ENCODE results near the gene PLAAT2. TPM values are rescaled to one million over a fixed set of nuclear protein-coding genes. Genes with fewer than 3 reads are reported as not detected.
"Not testable (repeated sequence)": the region's sequence is repeated elsewhere in the genome, so short reads cannot be mapped to it uniquely, and the experiment has no call there.

PLAAT2 gene
- total RNA-seq, 1 donor from 2014 or later, result not detected

GRCh38 chr11:63609971-63610580 lies 46.9 kb upstream of the PLAAT2 start:
- Histone ChIP-seq H3K27ac (no peak overlapping the region), H3K9me3 (no peaks in the 10 kb centered on the region), H3K4me1 (peaks cover 32% of the 10 kb centered on the region), H3K27me3 (no peaks in the 10 kb centered on the region), H3K4me3 (no peak overlapping the region), H3K36me3 (no peaks in the 10 kb centered on the region)
- intact Hi-C loops (cut with DNase I), result loop anchor here (10.0 kb wide), 1 partner anchor 1305 kb away; the partner anchor contains the start of gene ATG2A
- no peak for DNase-seq (ENCODE audit: extremely low spot score in 2 of 2)
- no peak for TF ChIP-seq POLR2AphosphoS5 (IDR thresholded peaks at IDR 0.05; ENCODE audit: insufficient read depth in 1 of 2, low read depth in 1 of 2)
- TF ChIP-seq, protein P1, sequence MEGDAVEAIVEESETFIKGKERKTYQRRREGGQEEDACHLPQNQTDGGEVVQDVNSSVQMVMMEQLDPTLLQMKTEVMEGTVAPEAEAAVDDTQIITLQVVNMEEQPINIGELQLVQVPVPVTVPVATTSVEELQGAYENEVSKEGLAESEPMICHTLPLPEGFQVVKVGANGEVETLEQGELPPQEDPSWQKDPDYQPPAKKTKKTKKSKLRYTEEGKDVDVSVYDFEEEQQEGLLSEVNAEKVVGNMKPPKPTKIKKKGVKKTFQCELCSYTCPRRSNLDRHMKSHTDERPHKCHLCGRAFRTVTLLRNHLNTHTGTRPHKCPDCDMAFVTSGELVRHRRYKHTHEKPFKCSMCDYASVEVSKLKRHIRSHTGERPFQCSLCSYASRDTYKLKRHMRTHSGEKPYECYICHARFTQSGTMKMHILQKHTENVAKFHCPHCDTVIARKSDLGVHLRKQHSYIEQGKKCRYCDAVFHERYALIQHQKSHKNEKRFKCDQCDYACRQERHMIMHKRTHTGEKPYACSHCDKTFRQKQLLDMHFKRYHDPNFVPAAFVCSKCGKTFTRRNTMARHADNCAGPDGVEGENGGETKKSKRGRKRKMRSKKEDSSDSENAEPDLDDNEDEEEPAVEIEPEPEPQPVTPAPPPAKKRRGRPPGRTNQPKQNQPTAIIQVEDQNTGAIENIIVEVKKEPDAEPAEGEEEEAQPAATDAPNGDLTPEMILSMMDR (IDR thresholded peaks at IDR 0.05), result no peak

DNA sequence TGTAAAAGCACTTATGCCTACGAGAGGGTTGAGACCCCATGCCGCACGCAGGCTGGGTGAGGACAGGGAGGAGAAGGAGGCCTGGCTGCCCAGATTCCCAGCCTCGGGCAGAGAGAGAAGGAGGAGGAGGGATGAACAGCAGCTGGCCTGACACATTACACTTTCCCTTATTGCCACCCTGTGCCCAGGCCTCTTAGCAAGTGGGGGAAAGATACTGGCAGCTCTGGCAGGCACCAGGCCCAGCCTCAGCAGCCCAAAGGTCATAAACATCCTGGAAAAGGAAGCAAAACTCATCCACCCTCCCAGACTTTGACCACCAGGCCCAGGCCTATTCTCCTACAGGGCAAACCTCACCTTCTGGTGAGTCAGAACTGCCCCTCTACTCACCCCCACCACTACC lies 46.4 kb upstream of the PLAAT2 start:
- no peak for DNase-seq (ENCODE audit: extremely low spot score in 2 of 2)
- Histone ChIP-seq H3K27ac (no peak overlapping the region), H3K36me3 (no peaks in the 10 kb centered on the region), H3K9me3 (no peaks in the 10 kb centered on the region), H3K27me3 (no peaks in the 10 kb centered on the region), H3K4me1 (peaks cover 30% of the 10 kb centered on the region), H3K4me3 (no peak overlapping the region)
- TF ChIP-seq POLR2A (IDR thresholded peaks at IDR 0.05) (no peak), POLR2AphosphoS5 (IDR thresholded peaks at IDR 0.05; ENCODE audit: insufficient read depth in 1 of 2, low read depth in 1 of 2) (no peak)
- TF ChIP-seq, protein P1 (IDR thresholded peaks at IDR 0.05), result no peak
- intact Hi-C loops (cut with DNase I), result no loop called here

DNA sequence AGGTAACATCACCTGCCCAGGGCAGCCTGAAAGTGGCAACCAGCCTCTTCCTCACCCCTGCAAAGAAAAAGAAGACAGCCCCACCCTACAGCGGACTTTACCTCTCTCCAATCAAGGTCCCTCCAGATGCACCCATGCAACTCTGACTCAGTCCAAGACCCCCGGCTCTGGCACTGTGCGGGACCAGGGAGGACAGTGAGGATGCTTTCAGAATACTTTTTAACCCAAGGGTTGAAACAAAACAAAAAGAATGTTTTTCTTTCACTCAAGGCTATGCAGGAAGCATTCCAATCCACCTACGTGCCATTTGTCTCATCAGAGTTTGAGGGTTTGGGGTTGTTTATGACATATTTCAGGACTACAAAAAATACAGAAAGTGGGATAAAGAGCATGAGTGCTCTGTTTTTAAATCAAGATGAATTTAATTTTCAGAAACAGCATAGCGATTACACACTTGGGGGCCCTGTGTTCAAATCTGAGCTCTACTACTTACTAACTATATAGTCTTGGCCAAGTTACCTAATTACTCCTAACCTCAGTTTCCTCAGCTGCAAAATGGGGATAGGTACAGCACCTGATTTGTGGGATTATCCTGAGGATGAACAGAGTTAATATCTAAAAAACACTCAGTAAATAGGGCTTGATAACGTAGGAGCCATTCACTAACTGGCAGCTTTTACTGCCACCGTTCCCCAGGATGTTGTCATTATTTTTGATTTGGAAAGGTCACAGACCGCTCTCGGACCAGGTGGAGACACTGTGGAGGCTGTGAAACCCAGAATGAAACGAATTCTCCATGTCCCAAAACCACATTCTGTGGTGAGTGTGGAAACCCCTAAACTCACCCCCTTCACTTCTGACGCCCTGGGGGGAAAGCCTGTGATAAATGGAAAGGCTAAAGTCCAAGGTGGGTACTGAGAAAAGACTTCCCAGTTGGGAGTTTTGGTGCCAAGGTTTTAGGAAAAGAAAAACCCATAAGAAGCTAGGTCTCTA lies 45.5 kb upstream of the PLAAT2 start:
- H3K4me1 ChIP-seq, result peaks cover 23% of the 10 kb centered on the region
- DNase-seq (ENCODE audit: extremely low spot score in 2 of 2), result no peak
- H3K27me3 ChIP-seq, result no peaks in the 10 kb centered on the region
- intact Hi-C loops (cut with DNase I), result no loop called here
- H3K27ac ChIP-seq, result no peak overlapping the region
- no peaks in the 10 kb centered on the region for H3K9me3 ChIP-seq
- TF ChIP-seq, protein P1 (IDR thresholded peaks at IDR 0.05), result no peak
- no peak for TF ChIP-seq POLR2A (IDR thresholded peaks at IDR 0.05)
- TF ChIP-seq POLR2AphosphoS5 (IDR thresholded peaks at IDR 0.05; ENCODE audit: insufficient read depth in 1 of 2, low read depth in 1 of 2), result no peak
- no peaks in the 10 kb centered on the region for H3K36me3 ChIP-seq
- no peak overlapping the region for H3K4me3 ChIP-seq

- H3K9me3 ChIP-seq, result no peaks in the 10 kb centered on the region
- intact Hi-C loops (cut with DNase I), result no loop called here
- no peak overlapping the region for H3K27ac ChIP-seq
- no peaks in the 10 kb centered on the region for H3K4me1 ChIP-seq
- TF ChIP-seq POLR2AphosphoS5 (IDR thresholded peaks at IDR 0.05; ENCODE audit: insufficient read depth in 1 of 2, low read depth in 1 of 2) (no peak), POLR2A (IDR thresholded peaks at IDR 0.05) (no peak)
- TF ChIP-seq, protein P1 (IDR thresholded peaks at IDR 0.05), result no peak
- H3K4me3 ChIP-seq, result no peak overlapping the region
- DNase-seq (ENCODE audit: extremely low spot score in 2 of 2), result no peak
- no peaks in the 10 kb centered on the region for H3K36me3 ChIP-seq
- H3K27me3 ChIP-seq, result no peaks in the 10 kb centered on the region
These were observed 40.0 kb upstream of the PLAAT2 start for GRCh38 chr11:63603180-63603518.

DNA sequence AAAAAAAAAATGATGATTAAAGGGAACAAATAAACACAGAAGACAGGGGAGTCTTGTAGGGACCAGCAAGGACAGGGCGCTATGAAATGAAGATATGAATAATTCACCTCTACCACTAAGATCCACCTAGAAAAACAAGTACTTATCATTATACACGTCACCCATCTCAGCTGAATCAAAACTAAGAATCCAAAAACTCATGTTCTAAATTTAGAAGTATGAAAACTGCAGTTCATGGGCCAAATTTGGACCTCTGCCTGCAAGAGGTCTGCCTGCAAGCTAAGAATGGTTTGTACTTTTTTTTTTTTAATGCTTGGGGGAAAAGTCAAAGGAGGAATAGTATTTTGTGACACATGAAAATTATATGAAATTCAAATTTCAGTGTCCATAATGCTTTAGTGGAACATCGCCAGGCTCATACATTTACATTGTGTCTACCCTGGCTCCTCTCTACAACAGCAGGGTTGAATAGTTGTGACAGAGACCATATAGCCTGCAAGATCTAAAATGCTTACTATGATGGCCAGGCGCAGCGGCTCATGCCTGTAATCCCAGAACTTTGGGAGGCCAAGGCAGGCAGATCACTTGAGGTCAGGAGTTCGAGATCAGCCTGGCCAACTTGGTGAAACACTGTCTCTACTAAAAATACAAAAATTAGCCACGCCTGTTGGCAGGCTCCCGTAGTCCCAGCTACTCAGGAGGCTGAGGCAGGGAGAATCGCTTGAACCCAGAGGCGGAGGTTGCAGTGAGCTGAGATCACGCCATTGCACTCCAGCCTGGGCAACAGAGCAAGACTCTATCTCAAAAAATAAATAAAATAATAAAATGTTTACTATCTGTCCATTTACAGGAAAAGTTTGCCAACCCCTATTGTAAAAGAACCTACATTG lies 39.4 kb upstream of the PLAAT2 start:
- H3K27me3 ChIP-seq; H3K4me1 ChIP-seq; H3K9me3 ChIP-seq; H3K36me3 ChIP-seq; H3K4me3 ChIP-seq; H3K27ac ChIP-seq; intact Hi-C loops (cut with DNase I); DNase-seq (ENCODE audit: extremely low spot score in 2 of 2): not testable (repeated sequence)

Measured in vagina (tissue), 2 donors.